Erythroblast (primary cell): ENCODE measurements around the gene MIPOL1.

Source experiments
- GATA1 ChIP-seq: IDR thresholded peaks from 2 replicates; pipeline ENCODE4 v1.6.1; 2011; ENCODE audit warnings: low read depth, mild to moderate bottlenecking, control low read depth, low read length, moderate library complexity
- POLR2A ChIP-seq: IDR thresholded peaks from 2 replicates; pipeline ENCODE4 v1.6.1; 2011; ENCODE audit warnings: mild to moderate bottlenecking, low read length

GRCh38 chr14:37601865-37602264, 404.1 kb downstream of the MIPOL1 start:
- TF ChIP-seq POLR2A (no peak), GATA1 (no peak)
